ENCODE data around the gene NRL.

- TF ChIP-seq CTCF (IDR thresholded peaks at IDR 0.05): no peak
- TF ChIP-seq POLR2A (IDR thresholded peaks at IDR 0.05): no peak
Measured at GRCh38 chr14:24054324-24054641, 60.5 kb downstream of the NRL start.
